NCI-H2227 (cell line): ENCODE measurements around the gene GPR156.

Experiments used
- DNase-seq: peaks from one replicate; lab custom pipeline; 2025; ENCODE audit not compliant: unreplicated experiment; lab: John Stamatoyannopoulos, UW

The GPR156 gene

GRCh38 chr3:120196812-120197211, 88.2 kb downstream of the GPR156 start:
- DNase-seq: no peak

- DNase-seq: no peak
Measured at GRCh38 chr3:120196333-120196732, 88.7 kb downstream of the GPR156 start.

- no peak for DNase-seq
Measured at GRCh38 chr3:120193554-120193953, 91.5 kb downstream of the GPR156 start.

- no peak for DNase-seq
Measured at GRCh38 chr3:120192579-120192978, 92.4 kb downstream of the GPR156 start.

- no peak for DNase-seq
Measured at GRCh38 chr3:120192159-120192558, 92.9 kb downstream of the GPR156 start.

GRCh38 chr3:120182613-120183511, 102.2 kb downstream of the GPR156 start:
- DNase-seq: no peak

GRCh38 chr3:120181632-120182031, 103.4 kb downstream of the GPR156 start:
- no peak for DNase-seq

GRCh38 chr3:120180731-120181412, 104.2 kb downstream of the GPR156 start:
- DNase-seq: no peak

GRCh38 chr3:120177707-120178306, 107.2 kb downstream of the GPR156 start:
- DNase-seq: no peak

- DNase-seq: peak; percentile 11
Measured at GRCh38 chr3:120177151-120177550, 107.9 kb downstream of the GPR156 start.

GRCh38 chr3:120174811-120175539, 110.0 kb downstream of the GPR156 start:
- DNase-seq: no peak

GRCh38 chr3:120173056-120173675, 111.9 kb downstream of the GPR156 start:
- no peak for DNase-seq

GRCh38 chr3:120172070-120172469, 113.0 kb downstream of the GPR156 start:
- DNase-seq: no peak

GRCh38 chr3:120171134-120171873, 113.7 kb downstream of the GPR156 start:
- DNase-seq: no peak

GRCh38 chr3:120170223-120170622, 114.8 kb downstream of the GPR156 start:
- no peak for DNase-seq

- no peak for DNase-seq
Measured at GRCh38 chr3:120169407-120169806, 115.6 kb downstream of the GPR156 start.

- no peak for DNase-seq
Measured at GRCh38 chr3:120168611-120169010, 116.4 kb downstream of the GPR156 start.

- DNase-seq: no peak
Measured at GRCh38 chr3:120168038-120168437, 117.0 kb downstream of the GPR156 start.

- DNase-seq: no peak
Measured at GRCh38 chr3:120167488-120167887, 117.5 kb downstream of the GPR156 start.

GRCh38 chr3:120163816-120164215, 121.2 kb downstream of the GPR156 start:
- no peak for DNase-seq
